ENCODE data around the gene THSD7B.

The THSD7B gene

DNA sequence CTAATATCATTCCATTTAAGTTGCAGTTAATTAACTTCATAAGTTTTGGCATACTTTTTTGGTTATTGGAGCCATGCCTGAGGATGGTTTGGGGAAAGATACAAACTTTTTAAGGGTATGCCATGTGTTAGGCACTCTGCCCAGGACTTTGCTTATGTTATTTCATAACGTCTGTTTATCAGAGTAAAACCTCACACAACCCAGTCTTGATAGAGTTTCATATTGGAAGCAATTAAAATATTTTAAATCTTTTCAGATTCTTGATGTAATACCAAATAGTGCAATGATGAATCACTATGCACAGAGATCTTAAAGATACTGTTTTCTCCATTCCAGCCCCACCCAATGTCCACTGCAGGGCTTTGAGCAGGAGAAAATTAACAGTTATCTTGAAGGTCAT, 669.8 kb downstream of the THSD7B start:
- Histone ChIP-seq H3K23ac (ENCODE audit: low read depth, low read length, poor library complexity) (no peak overlapping the region), H3K4me2 (ENCODE audit: insufficient read depth, low read length, poor library complexity, severe bottlenecking) (no peak overlapping the region), H3K27ac (replicated peaks; ENCODE audit: low read length) (no peak overlapping the region), H3K4me1 (ENCODE audit: control insufficient read depth in 2 of 2, insufficient read depth in 1 of 2, low read depth in 1 of 2, low read length in 2 of 2) (no peaks in the 10 kb centered on the region), H2BK12ac (ENCODE audit: low read length) (no peak overlapping the region), H4K8ac (ENCODE audit: low read depth, low read length) (no peak overlapping the region), H3K4ac (ENCODE audit: low read length) (no peak overlapping the region), H3K9me3 (replicated peaks in 1 of 2; ENCODE audit: control insufficient read depth in 2 of 2, insufficient read depth in 1 of 2, low read depth in 1 of 2, low read length in 2 of 2) (no peaks in the 10 kb centered on the region), H2BK120ac (ENCODE audit: low read depth, low read length) (no peak overlapping the region), H3K27me3 (ENCODE audit: control insufficient read depth in 3 of 3, insufficient read depth in 3 of 3, low read depth in 1 of 3, low read length in 3 of 3) (no peaks in the 10 kb centered on the region), H2BK5ac (ENCODE audit: low read length) (no peak overlapping the region), H2AFZ (ENCODE audit: low read length) (no peak overlapping the region), H3K79me1 (ENCODE audit: low read depth, low read length) (no peaks in the 10 kb centered on the region), H4K91ac (ENCODE audit: low read depth, low read length, poor library complexity) (no peak overlapping the region), H3K14ac (ENCODE audit: low read length) (no peak overlapping the region), H2BK15ac (ENCODE audit: low read length) (no peak overlapping the region), H3K36me3 (replicated peaks in 1 of 2; ENCODE audit: control insufficient read depth in 2 of 2, insufficient read depth in 2 of 2, low read length in 2 of 2) (no peaks in the 10 kb centered on the region), H3K4me3 (ENCODE audit: low read length in 2 of 2) (no peak overlapping the region), H3K9ac (ENCODE audit: low read depth, low read length, poor library complexity) (no peak overlapping the region), H2AK5ac (ENCODE audit: low read depth, low read length) (no peak overlapping the region), H3K18ac (ENCODE audit: low read length) (no peak overlapping the region)
- DNase-seq (ENCODE audit: low spot score), result no peak
- no CpG with 5 or more reads among the region's 1 CpG for WGBS, 2 donors (ENCODE audit: extremely low coverage in 2 of 2, insufficient read length in 2 of 2, insufficient replicate concordance in 1 of 2)

DNA sequence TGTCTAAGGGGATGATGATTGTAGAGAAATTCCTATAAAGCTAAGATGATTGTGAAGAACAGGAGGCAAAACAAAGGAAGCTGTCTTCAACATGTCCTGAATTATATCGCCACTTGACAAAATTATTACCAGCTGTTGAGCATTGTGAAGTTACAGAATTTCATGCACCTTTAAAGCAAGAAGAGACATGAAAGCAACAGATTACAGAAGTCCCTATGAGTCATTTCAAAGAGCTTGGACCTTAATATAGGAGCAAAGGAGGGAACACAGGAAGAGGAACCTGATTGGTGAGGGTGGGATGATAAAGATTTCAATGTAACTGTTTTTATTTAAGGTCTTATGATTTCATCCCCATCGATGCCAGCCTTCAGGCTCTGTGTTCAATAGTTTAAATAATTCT, 672.0 kb downstream of the THSD7B start:
- H3K27me3 ChIP-seq (ENCODE audit: control insufficient read depth in 3 of 3, insufficient read depth in 3 of 3, low read depth in 1 of 3, low read length in 3 of 3), result no peaks in the 10 kb centered on the region

GRCh38 chr2:137444970-137445369, 679.6 kb downstream of the THSD7B start:
- H3K4me3 ChIP-seq (ENCODE audit: low read length in 2 of 2), result no peak overlapping the region
- H2BK120ac ChIP-seq (ENCODE audit: low read depth, low read length), result no peak overlapping the region
- no peak overlapping the region for H2AK5ac ChIP-seq (ENCODE audit: low read depth, low read length)
- H4K91ac ChIP-seq (ENCODE audit: low read depth, low read length, poor library complexity), result no peak overlapping the region
- H2BK15ac ChIP-seq (ENCODE audit: low read length), result no peak overlapping the region
- H3K23ac ChIP-seq (ENCODE audit: low read depth, low read length, poor library complexity), result no peak overlapping the region
- no CpG with 5 or more reads among the region's 1 CpG for WGBS, 2 donors (ENCODE audit: extremely low coverage in 2 of 2, insufficient read length in 2 of 2, insufficient replicate concordance in 1 of 2)
- H4K8ac ChIP-seq (ENCODE audit: low read depth, low read length), result no peak overlapping the region
- H3K18ac ChIP-seq (ENCODE audit: low read length), result no peak overlapping the region
- H3K14ac ChIP-seq (ENCODE audit: low read length), result no peak overlapping the region
- no peaks in the 10 kb centered on the region for H3K27me3 ChIP-seq (ENCODE audit: control insufficient read depth in 3 of 3, insufficient read depth in 3 of 3, low read depth in 1 of 3, low read length in 3 of 3)
- H3K4me1 ChIP-seq (ENCODE audit: control insufficient read depth in 2 of 2, insufficient read depth in 1 of 2, low read depth in 1 of 2, low read length in 2 of 2), result no peaks in the 10 kb centered on the region
- H3K79me1 ChIP-seq (ENCODE audit: low read depth, low read length), result no peaks in the 10 kb centered on the region
- H3K4me2 ChIP-seq (ENCODE audit: insufficient read depth, low read length, poor library complexity, severe bottlenecking), result no peak overlapping the region
- peaks cover 0 to 2% of the 10 kb centered on the region in 2 donors for H3K9me3 ChIP-seq (replicated peaks in 1 of 2; ENCODE audit: control insufficient read depth in 2 of 2, insufficient read depth in 1 of 2, low read depth in 1 of 2, low read length in 2 of 2)
- DNase-seq (ENCODE audit: low spot score), result no peak
- no peak overlapping the region for H3K9ac ChIP-seq (ENCODE audit: low read depth, low read length, poor library complexity)
- no peaks in the 10 kb centered on the region for H3K36me3 ChIP-seq (replicated peaks in 1 of 2; ENCODE audit: control insufficient read depth in 2 of 2, insufficient read depth in 2 of 2, low read length in 2 of 2)
- H2BK12ac ChIP-seq (ENCODE audit: low read length), result no peak overlapping the region
- H3K27ac ChIP-seq (replicated peaks; ENCODE audit: low read length), result no peak overlapping the region
- no peak overlapping the region for H2AFZ ChIP-seq (ENCODE audit: low read length)
- H3K4ac ChIP-seq (ENCODE audit: low read length), result no peak overlapping the region
- no peak overlapping the region for H2BK5ac ChIP-seq (ENCODE audit: low read length)

More for the DNA sequence above, 672.0 kb downstream of the THSD7B start:
- Histone ChIP-seq H3K23ac (ENCODE audit: low read depth, low read length, poor library complexity) (no peak overlapping the region), H3K4me3 (ENCODE audit: low read length in 2 of 2) (no peak overlapping the region), H4K8ac (ENCODE audit: low read depth, low read length) (no peak overlapping the region), H4K91ac (ENCODE audit: low read depth, low read length, poor library complexity) (no peak overlapping the region), H3K4ac (ENCODE audit: low read length) (no peak overlapping the region), H2BK12ac (ENCODE audit: low read length) (no peak overlapping the region), H3K4me1 (ENCODE audit: control insufficient read depth in 2 of 2, insufficient read depth in 1 of 2, low read depth in 1 of 2, low read length in 2 of 2) (no peaks in the 10 kb centered on the region), H3K36me3 (replicated peaks in 1 of 2; ENCODE audit: control insufficient read depth in 2 of 2, insufficient read depth in 2 of 2, low read length in 2 of 2) (no peaks in the 10 kb centered on the region), H3K18ac (ENCODE audit: low read length) (no peak overlapping the region), H3K14ac (ENCODE audit: low read length) (no peak overlapping the region), H2BK15ac (ENCODE audit: low read length) (no peak overlapping the region), H2BK120ac (ENCODE audit: low read depth, low read length) (no peak overlapping the region), H3K27ac (replicated peaks; ENCODE audit: low read length) (no peak overlapping the region), H3K9ac (ENCODE audit: low read depth, low read length, poor library complexity) (no peak overlapping the region), H2BK5ac (ENCODE audit: low read length) (no peak overlapping the region), H3K9me3 (replicated peaks in 1 of 2; ENCODE audit: control insufficient read depth in 2 of 2, insufficient read depth in 1 of 2, low read depth in 1 of 2, low read length in 2 of 2) (no peaks in the 10 kb centered on the region), H3K4me2 (ENCODE audit: insufficient read depth, low read length, poor library complexity, severe bottlenecking) (no peak overlapping the region), H3K79me1 (ENCODE audit: low read depth, low read length) (no peaks in the 10 kb centered on the region), H2AK5ac (ENCODE audit: low read depth, low read length) (no peak overlapping the region), H2AFZ (ENCODE audit: low read length) (no peak overlapping the region)
- no CpG with 5 or more reads among the region's 2 CpGs for WGBS, 2 donors (ENCODE audit: extremely low coverage in 2 of 2, insufficient read length in 2 of 2, insufficient replicate concordance in 1 of 2)
- no peak for DNase-seq (ENCODE audit: low spot score)

DNA sequence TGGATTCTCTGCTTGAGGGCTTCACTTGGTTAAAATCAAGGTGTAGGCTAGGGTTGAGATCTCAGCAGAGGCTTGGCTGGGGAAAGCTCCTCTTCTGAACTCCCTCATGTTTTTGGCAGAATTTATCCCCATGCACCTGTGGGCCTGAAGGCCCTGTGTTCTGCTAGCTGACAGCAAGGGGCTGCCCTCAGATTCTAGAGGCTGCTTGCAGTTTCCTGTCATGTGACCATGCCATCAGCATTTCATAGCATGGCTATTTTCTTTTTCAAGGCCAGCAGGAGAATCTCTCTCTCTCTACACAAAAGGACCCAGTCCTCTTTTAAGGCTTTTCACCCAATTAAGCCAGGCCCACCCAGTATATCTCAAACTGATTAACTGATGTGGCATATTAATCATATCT, 684.1 kb downstream of the THSD7B start:
- Histone ChIP-seq H3K9me3 (replicated peaks in 1 of 2; ENCODE audit: control insufficient read depth in 2 of 2, insufficient read depth in 1 of 2, low read depth in 1 of 2, low read length in 2 of 2) (peaks cover 0 to 2% of the 10 kb centered on the region in 2 donors), H2BK120ac (ENCODE audit: low read depth, low read length) (no peak overlapping the region), H3K4me2 (ENCODE audit: insufficient read depth, low read length, poor library complexity, severe bottlenecking) (no peak overlapping the region), H2BK15ac (ENCODE audit: low read length) (no peak overlapping the region), H3K79me1 (ENCODE audit: low read depth, low read length) (no peaks in the 10 kb centered on the region), H3K27me3 (ENCODE audit: control insufficient read depth in 3 of 3, insufficient read depth in 3 of 3, low read depth in 1 of 3, low read length in 3 of 3) (no peaks in the 10 kb centered on the region), H3K23ac (ENCODE audit: low read depth, low read length, poor library complexity) (no peak overlapping the region), H3K4me1 (ENCODE audit: control insufficient read depth in 2 of 2, insufficient read depth in 1 of 2, low read depth in 1 of 2, low read length in 2 of 2) (no peaks in the 10 kb centered on the region), H3K9ac (ENCODE audit: low read depth, low read length, poor library complexity) (no peak overlapping the region), H3K27ac (replicated peaks; ENCODE audit: low read length) (no peak overlapping the region), H2BK5ac (ENCODE audit: low read length) (no peak overlapping the region), H4K8ac (ENCODE audit: low read depth, low read length) (no peak overlapping the region), H3K36me3 (replicated peaks in 1 of 2; ENCODE audit: control insufficient read depth in 2 of 2, insufficient read depth in 2 of 2, low read length in 2 of 2) (no peaks in the 10 kb centered on the region), H4K91ac (ENCODE audit: low read depth, low read length, poor library complexity) (no peak overlapping the region), H2AFZ (ENCODE audit: low read length) (peak overlapping the region; percentile 17), H3K4me3 (ENCODE audit: low read length in 2 of 2) (no peak overlapping the region), H2AK5ac (ENCODE audit: low read depth, low read length) (no peak overlapping the region), H2BK12ac (ENCODE audit: low read length) (no peak overlapping the region), H3K14ac (ENCODE audit: low read length) (no peak overlapping the region), H3K18ac (ENCODE audit: low read length) (no peak overlapping the region), H3K4ac (ENCODE audit: low read length) (no peak overlapping the region)
- no peak for DNase-seq (ENCODE audit: low spot score)
